GM10847 (cell line): Measurements from ENCODE around the gene PRND.

Experiments used
- POLR2A ChIP-seq: IDR thresholded peaks from 2 replicates; pipeline ENCODE4 v1.6.1; 2011; ENCODE audit not compliant: insufficient read length; ENCODE audit errors: extremely low read depth

The PRND gene, protein sequence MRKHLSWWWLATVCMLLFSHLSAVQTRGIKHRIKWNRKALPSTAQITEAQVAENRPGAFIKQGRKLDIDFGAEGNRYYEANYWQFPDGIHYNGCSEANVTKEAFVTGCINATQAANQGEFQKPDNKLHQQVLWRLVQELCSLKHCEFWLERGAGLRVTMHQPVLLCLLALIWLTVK

DNA sequence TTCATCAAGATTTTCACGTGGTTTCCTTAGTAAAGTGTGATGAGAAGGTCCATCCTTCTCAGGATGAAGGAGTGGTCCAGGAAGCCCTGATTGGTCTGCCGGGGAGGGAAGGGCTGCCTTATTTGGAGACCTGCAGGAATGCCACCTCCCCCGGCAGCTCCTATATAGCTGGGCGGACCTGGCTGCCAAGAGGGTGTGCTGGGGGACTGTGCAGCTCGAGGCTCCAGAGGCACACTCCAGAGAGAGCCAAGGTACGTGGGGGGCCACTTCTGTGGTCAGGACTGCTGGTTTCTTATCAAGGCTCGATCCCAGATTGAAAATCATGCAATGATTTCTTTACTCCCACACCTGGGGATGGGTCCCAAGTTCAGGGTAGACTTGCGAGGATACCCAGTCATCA lies at the start of gene PRND:
TSS of gene PRND (plus strand) at position 191 of the 400 bp plus-strand sequence. CDS start 2,643 bp downstream, outside the sequence.
- TF ChIP-seq POLR2A, result no peak

DNA sequence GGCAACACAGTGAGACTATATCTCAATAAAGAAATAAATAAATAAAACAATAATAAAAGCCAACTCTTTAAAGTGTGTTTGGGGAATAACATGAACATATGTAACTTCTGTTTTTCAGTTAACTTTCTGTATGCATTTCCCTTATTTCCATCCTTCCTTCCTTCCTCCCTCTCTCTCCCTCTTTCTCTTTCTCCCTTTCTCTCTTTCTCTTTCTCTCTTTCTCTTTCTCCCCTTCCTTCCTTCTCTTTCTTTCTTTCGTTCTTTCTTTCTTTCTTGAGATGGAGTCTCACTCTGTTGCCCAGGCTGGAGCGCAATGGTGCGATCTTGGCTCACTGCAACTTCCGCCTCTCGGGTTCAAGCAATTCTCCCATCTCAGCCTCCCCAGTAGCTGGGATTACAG lies 48.8 kb upstream of the PRND start:
- TF ChIP-seq POLR2A, result no peak

DNA sequence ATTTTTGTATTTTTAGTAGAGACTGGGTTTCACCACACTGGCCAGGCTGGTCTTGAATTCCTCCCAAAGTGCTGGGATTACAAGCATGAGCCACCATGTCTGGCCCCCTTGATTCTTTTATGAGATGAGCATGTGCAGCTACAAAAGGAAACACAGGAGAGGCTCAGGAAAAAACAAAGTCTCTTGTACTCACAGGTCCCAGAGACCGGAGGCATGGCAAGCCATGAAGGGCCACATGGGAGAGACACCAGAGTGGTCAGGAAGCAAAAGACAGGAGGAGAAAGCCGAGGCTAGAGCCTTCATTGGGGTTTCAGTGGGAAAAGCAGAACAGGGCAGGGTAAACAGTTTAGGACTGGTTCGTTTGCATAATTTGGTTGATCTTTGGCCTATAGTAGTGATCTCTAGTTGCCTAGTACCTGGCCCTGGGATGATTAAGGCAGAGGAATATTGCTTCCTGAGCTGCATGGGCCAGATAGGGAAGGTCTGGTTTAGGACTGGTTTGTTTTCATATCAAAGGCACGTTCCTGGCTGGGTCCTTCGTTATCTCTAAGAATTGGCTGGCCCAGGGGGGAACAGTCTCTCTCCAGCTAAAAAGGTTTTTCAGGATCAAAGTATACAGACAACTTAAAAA lies 48.2 kb upstream of the PRND start:
- no peak for TF ChIP-seq POLR2A

DNA sequence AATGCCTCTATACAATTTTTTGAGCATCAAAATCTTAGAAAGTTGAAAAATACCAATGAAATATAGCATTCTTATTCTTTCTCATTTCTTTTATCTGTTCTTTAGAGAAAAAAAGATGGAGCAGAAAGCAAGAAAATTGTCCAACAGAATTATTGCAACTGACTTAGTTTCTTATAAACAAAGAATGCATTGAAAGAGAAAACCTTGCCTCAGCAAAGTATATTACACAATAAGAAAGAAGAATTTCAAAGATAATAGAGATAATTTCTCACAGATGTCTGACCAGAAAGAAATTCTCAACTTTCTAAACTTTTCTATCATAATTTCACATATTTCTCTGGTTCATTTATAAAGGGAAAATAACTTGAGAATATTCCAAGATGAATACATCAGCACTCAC lies 47.0 kb upstream of the PRND start:
- TF ChIP-seq POLR2A, result no peak

DNA sequence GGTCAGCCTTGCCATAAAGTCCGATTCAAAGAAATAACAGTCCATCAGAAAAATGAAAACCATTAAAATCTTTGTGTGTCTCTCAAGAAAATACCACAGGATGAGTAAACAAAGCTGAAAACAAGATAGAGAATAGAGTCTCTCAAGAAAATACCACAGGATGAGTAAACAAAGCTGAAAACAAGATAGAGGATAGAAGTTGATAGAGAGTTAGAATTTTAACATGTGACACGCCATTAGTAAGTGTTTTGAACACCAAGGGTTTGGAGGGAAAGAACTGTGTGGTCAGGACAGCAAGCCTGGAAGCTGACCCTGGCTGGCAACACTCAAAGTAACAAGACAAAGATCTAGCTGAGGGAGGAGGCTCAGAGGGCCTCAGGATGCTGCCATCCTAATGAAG lies 43.9 kb upstream of the PRND start:
- no peak for TF ChIP-seq POLR2A

DNA sequence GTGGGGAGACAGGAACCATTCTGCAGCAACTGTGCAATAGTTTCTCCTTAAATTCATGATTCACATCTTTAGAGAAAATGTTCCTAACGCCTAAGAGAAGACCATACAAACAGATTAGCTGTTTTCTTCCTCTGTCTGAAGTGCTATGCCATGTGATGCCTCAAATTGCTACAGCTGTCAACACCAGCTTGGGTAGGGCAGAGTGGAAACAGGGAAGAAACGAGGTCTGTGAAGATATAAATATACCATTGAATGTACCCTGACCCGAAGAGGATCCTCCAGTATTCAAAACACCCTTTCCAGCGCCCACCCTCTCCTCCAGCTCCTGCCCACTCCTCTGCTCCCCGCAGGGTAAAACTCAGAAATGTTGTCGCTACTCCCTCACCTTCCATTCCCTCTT lies 40.3 kb upstream of the PRND start:
- TF ChIP-seq POLR2A, result no peak

DNA sequence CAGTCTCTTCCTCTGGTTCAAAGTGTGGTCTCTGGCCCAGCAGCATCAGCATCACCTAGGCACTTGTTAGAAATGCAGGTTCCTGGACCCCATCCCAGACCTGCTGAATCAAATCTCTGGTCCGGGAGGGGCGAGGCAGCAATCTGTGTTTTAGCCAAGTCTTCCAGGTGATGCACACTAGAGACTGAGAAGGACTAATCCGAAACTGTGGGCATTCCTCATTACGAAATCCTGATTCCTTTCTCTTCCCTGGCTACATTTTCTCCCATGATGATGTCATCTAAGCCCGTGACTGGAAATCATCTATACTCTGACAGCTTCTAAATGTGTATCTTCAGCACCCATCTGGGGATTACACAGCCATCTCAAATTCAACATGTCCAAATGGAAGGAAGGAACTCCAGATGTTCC lies 39.7 kb upstream of the PRND start:
- TF ChIP-seq POLR2A, result no peak

DNA sequence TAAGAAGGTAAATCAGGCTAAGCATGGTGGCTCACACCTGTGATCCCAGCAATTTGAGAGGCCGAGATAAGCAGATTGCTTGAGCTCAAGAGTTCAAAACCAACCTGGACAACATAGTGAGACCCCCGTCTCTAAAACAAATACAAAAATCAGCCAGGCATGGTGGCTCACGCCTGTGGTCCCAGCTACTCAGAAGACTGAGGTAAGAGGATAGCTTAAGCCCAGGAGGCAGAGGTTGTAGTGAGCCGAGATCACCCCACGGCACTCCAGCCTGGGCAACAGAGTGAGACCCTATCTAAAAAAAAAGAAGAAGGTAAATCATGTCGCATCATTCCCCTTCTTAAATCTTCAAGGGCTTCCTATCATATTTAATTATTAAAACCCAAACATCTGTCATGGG lies 39.0 kb upstream of the PRND start:
- TF ChIP-seq POLR2A, result no peak

DNA sequence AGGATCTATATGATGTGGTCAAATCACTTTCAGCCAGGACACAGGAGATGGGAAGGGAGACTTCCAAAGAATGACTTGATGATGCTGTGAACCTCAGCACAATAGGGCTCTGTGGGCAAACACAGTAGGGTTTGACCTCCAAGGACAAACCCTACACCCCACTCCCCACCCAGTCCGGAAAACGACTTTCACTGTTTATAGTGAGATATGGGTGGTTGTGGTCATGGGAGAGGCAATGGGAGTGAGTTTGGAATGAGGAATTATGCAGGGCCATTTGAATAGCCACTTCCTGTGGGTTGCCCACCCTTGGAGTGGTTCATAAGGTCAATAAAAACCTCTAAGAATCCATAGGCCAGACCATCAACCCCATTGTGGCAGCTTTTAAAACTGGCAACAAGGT lies 38.4 kb upstream of the PRND start:
- no peak for TF ChIP-seq POLR2A

DNA sequence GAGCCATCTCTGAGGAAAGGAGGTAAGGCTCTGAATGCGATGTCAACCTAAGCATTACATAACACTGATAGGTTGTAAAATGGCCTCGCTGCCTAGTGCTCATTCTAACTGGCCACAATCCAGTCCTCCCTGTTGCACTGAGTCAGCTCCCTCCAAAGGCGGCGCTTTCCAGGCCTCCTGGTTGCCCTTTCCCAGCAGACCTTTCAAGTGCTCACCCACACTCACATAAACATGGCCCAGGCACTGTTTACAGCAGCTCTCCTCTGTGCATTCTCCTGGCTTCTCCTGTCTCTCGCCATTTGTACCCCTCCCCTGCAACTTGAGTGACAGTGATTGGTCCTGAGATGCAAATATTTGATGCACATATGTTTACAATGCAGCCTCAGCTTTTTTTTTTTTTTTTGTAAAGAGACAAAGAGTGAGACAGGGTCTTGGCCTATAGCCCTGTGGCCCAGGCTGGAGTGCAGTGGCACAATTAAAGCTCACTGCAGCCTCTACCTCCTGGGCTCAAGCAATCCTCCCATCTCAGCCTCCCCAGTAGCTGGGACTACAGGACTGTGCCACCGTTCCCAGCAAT lies 36.8 kb upstream of the PRND start:
- no peak for TF ChIP-seq POLR2A

DNA sequence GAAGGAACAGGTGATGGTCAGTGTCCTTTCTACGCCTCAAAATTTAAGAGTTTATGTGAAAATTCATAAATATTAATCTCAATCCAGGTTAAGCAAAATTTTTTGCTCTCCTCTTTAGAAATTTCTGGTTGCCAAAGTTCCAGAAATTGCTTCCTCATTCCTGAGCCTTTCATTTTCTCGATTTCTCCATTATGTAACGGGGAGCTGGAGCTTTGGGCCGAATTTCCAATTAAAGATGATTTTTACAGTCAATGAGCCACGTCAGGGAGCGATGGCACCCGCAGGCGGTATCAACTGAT lies 35.8 kb upstream of the PRND start:
- TF ChIP-seq POLR2A, result no peak

DNA sequence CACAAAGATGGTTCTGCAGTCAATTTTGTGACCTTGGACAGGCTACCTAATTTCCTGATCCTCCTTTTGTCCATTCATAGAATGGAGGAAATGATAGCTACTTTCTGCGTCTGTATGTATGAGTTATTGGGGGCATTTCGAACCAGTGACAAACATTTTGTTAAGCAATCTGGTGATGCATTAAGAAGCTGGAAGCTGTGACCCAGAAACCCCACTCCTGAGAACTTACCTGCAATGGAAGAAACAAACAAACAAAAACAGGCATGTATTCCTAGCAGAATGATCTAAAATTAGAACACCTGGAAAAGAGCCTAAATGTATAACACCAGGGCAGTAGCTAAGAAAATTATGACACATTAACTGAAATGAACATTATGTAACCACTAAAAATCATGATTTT lies 33.4 kb upstream of the PRND start:
- TF ChIP-seq POLR2A, result no peak

DNA sequence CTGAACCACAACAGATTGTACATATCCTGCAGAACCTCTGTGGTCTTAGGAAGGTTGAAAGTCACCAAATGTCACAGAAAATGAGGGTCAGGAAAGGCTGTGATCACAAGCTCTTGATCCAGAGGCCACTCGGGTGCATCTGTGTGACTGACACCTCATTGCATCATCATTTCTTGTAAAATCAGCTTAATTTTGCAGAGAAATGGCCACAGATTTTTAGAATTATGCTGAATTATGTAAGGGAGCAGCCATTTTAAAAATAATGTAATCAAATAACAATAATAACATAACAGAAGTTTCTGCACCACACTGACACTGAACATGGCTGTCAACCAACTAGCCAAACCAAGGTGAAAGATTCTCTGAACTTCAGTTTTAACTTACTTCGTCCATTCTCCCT lies 32.5 kb upstream of the PRND start:
- no peak for TF ChIP-seq POLR2A

DNA sequence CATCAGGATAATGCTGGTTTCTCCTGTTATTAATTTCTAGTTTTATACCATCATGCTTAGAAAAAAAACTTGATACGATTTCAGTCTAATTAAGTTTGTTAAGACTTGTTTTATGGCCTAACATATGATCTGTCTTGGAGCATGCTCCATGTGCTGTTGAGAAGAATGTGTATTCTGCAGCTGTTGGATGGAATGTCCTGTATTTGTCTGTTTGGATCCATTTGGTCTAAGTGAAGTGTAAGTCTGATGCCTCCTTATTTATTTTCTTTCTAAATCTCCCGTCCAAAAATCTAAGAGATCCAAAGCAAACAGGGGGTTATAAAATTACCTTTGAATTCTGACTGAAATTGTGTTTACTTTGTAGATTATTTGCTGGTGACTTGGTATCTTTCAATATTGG lies 30.0 kb upstream of the PRND start:
- no peak for TF ChIP-seq POLR2A

DNA sequence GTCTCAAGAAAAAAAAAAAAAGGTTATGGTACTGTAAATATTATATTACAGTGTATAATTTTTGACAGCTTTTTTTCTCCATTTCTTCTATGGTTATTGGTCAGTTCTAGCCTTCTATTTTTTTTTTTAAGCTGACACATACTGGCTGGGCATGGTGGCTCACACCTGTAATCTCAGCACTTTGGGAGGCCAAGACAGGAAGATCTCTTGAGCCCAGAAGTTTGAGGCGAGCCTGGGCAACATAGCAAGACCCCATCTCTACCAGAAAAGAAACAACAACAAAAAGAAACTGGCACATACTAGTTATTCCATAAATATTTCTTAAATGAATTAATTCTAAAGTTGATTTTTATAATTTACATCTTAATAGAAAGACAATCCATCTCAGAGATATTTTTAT lies 27.6 kb upstream of the PRND start:
- no peak for TF ChIP-seq POLR2A

DNA sequence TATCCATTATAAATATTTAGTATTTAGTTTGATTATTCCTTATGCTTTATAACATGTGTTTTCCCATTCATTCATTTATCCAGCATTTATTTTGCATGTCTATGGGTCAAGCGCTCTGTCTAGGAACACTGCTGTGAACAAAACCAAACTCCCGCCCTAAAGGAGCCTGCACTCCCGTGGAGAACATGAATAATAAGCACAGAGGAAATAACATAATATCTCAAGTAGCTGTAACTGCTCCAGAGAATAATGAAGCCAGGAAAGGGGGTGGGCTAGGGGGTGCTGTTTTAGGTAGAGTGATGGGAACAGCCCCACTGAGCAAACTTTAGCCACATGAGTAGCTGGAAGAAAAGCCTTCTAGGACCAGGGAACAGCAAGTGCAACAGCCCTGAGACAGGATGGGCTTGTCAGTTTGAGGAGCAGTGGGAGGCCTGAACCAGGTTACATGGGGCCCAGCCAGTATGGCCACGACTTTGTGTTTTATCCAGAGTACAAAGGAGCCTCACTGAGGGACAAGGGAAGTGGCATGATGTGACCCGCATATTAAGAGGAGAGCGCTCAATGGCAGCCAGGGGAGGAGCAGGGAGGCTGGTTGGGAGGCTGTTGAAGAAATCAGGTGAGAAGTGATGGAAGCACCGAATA lies 24.4 kb upstream of the PRND start:
- no peak for TF ChIP-seq POLR2A

DNA sequence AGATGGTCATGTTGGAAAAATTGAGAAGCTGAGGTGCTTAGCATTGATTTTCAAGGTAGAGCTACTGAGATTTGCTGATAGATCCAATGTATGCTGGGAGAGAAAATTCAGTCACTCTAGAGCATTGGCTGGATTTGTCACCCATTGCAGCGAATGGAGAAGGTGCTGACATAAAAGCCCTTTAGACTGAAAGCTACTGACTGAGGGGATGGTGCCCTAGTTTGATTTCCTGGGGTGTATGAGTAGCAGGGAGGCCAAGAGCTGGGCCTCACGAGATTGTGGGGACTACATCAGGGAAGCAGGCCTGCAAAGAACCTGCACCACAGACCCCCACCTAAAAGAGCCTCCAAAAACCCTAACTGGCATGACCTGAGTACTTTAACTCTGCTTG lies 23.9 kb upstream of the PRND start:
- no peak for TF ChIP-seq POLR2A
